CD14-positive monocyte (primary cell): ENCODE results near the gene C14orf39. TPM values are rescaled to one million over a fixed set of nuclear protein-coding genes. Genes with fewer than 3 reads are reported as not detected.

Source experiments
- DNase-seq, 3 donors: peaks; one replicate each; pipeline ENCODE4 v3.0.0-alpha.2; 2011 to 2022
- H2AFZ ChIP-seq: 2 replicates; pipeline ENCODE4 v1.6.0; 2012; ENCODE audit warnings: mild to moderate bottlenecking, low read depth, low read length, inconsistent platforms; ENCODE audit not compliant: insufficient read depth, poor library complexity, severe bottlenecking
- H3K27ac ChIP-seq, 2 donors: 1 replicate in 1 of 2; 2 replicates in 1 of 2; pipeline ENCODE4 v1.5.1; 2012 to 2013; ENCODE audit warnings: low read length in 2 of 2, control low read depth in 1 of 2, inconsistent platforms in 1 of 2, low read depth in 1 of 2, mild to moderate bottlenecking in 1 of 2
- H3K27me3 ChIP-seq, 2 donors: one replicate each; pipeline versions ENCODE4 v1.6.0 to v1.6.1; 2011 to 2013; ENCODE audit warnings: low read length in 2 of 2; ENCODE audit not compliant: control insufficient read depth in 2 of 2, insufficient read depth in 2 of 2
- H3K36me3 ChIP-seq, 2 donors: replicated peaks in 1 of 2; 1 replicate in 1 of 2; 2 replicates in 1 of 2; pipeline versions ENCODE4 v1.5.1 to v1.6.1; 2012 to 2013; ENCODE audit warnings: low read length in 2 of 2, control low read depth in 1 of 2, inconsistent platforms in 1 of 2, mild to moderate bottlenecking in 1 of 2; ENCODE audit not compliant: insufficient read depth in 2 of 2, control insufficient read depth in 1 of 2
- H3K4me1 ChIP-seq, 2 donors: 1 replicate in 1 of 2; 2 replicates in 1 of 2; pipeline versions ENCODE4 v1.5.1 to v1.6.1; 2012 to 2013; ENCODE audit warnings: low read length in 2 of 2, control low read depth in 1 of 2, inconsistent platforms in 1 of 2, mild to moderate bottlenecking in 1 of 2, moderate library complexity in 1 of 2; ENCODE audit not compliant: insufficient read depth in 2 of 2, control insufficient read depth in 1 of 2
- H3K4me2 ChIP-seq: replicated peaks from 2 replicates; pipeline ENCODE3; 2012; ENCODE audit warnings: low read length, moderate library complexity, mild to moderate bottlenecking; ENCODE audit not compliant: poor library complexity, severe bottlenecking; ENCODE audit errors: extremely low read depth
- H3K4me3 ChIP-seq, 3 experiments: fragments of 200-600 bp in 1 of 3; sonication (generic) in 1 of 3; replicated peaks in 1 of 3; 1 replicate in 2 of 3; 2 replicates in 1 of 3; pipeline ENCODE4 v1.5.1; 2011 to 2013; ENCODE audit warnings: low read length in 3 of 3, mild to moderate bottlenecking in 3 of 3, control low read depth in 2 of 3, low read depth in 2 of 3, inconsistent platforms in 1 of 3, moderate library complexity in 1 of 3
- H3K79me2 ChIP-seq: 2 replicates; pipeline ENCODE4 v1.6.0; 2012; ENCODE audit warnings: mild to moderate bottlenecking, control low read depth, inconsistent platforms, low read length, moderate library complexity; ENCODE audit not compliant: insufficient read depth
- H3K9ac ChIP-seq: 2 replicates; pipeline ENCODE4 v1.6.0; 2017; ENCODE audit warnings: low read length, mild to moderate bottlenecking; ENCODE audit not compliant: insufficient read depth, poor library complexity, severe bottlenecking
- H3K9me3 ChIP-seq, 2 donors: replicated peaks in 1 of 2; 1 replicate in 1 of 2; 2 replicates in 1 of 2; pipeline versions ENCODE4 v1.5.1 to v1.6.1; 2012 to 2013; ENCODE audit warnings: low read length in 2 of 2, control low read depth in 1 of 2; ENCODE audit not compliant: control insufficient read depth in 1 of 2, insufficient read depth in 1 of 2
- H4K20me1 ChIP-seq: 2 replicates; pipeline ENCODE4 v1.6.0; 2012; ENCODE audit warnings: mild to moderate bottlenecking, low read length, control low read depth, moderate library complexity; ENCODE audit not compliant: insufficient read depth
- H3K27ac Mint-ChIP-seq, 7 donors: one replicate each; pipeline ENCODE4 v1.8.0; 2020; ENCODE audit warnings: mild to moderate bottlenecking in 7 of 7, mixed read lengths in 7 of 7, moderate library complexity in 6 of 7, inconsistent platforms in 2 of 7
- H3K27me3 Mint-ChIP-seq, 3 donors: one replicate each; pipeline ENCODE4 v1.8.0; 2021 to 2022; ENCODE audit warnings: low read depth in 3 of 3, mild to moderate bottlenecking in 3 of 3, mixed read lengths in 3 of 3, moderate library complexity in 3 of 3, inconsistent platforms in 1 of 3
- H3K36me3 Mint-ChIP-seq, 2 donors: one replicate each; pipeline ENCODE4 v1.8.0; 2020; ENCODE audit warnings: mixed read lengths in 2 of 2, inconsistent platforms in 1 of 2, mild to moderate bottlenecking in 1 of 2
- H3K4me1 Mint-ChIP-seq: one replicate; pipeline ENCODE4 v1.8.0; 2020; ENCODE audit warnings: mild to moderate bottlenecking, mixed read lengths
- H3K4me3 Mint-ChIP-seq, 2 donors: one replicate each; pipeline ENCODE4 v1.8.0; 2020; ENCODE audit warnings: mild to moderate bottlenecking in 2 of 2, mixed read lengths in 2 of 2, moderate library complexity in 1 of 2
- H3K9me3 Mint-ChIP-seq, 7 donors: one replicate each; pipeline ENCODE4 v1.8.0; 2020 to 2022; ENCODE audit warnings: mixed read lengths in 7 of 7, mild to moderate bottlenecking in 6 of 7, moderate library complexity in 6 of 7, inconsistent platforms in 2 of 7
- CTCF ChIP-seq: fragments of 200-600 bp; IDR thresholded peaks from one replicate; pipeline ENCODE4 v1.8.0; 2022; ENCODE audit warnings: antibody characterized with exemption, mild to moderate bottlenecking
- WGBS: methylation state at CpG from one replicate; pipeline ENCODE4 v1.1.5; 2013; ENCODE audit warnings: missing lambda C conversion rate; ENCODE audit not compliant: insufficient coverage; 5-methylcytosine and 5-hydroxymethylcytosine counted together
- intact Hi-C, 2 donors: fragments of 100-400 bp; cut with micrococcal nuclease; formaldehyde crosslinking; loops; one replicate each; pipeline versions ENCODE4 v1.15.0 to v1.15.1; 2023
- polyA plus RNA-seq, 3 donors: library from polyadenylated mRNA; depleted of rRNA in 1 of 3; unstranded in 2 of 3; stranded (reverse) in 1 of 3; fragments of 300-500 nt in 2 of 3; fragments of >200 nt in 1 of 3; fragmentation: Illumina TruSeq in 2 of 3; gene quantifications; 1 replicate in 2 of 3; 2 replicates in 1 of 3; pipeline ENCODE4 v1.2.3, GENCODE V29; 2012 to 2021

The C14orf39 gene
- polyA plus RNA-seq, 3 donors: not detected

GRCh38 chr14:60502541-60502940 is 16.7 kb upstream of the C14orf39 start:
- no peak overlapping the region for H3K27ac ChIP-seq
- no peak for TF ChIP-seq CTCF
- H3K27me3 ChIP-seq: peaks cover 47 to 59% of the 10 kb centered on the region in 2 donors
- Mint-ChIP-seq H3K4me3 (no peak overlapping the region), H3K4me1 (no peaks in the 10 kb centered on the region), H3K27ac (no peak overlapping the region), H3K36me3 (peaks cover 0 to 2% of the 10 kb centered on the region in 2 donors), H3K9me3 (peaks cover 0 to 12% (median 3%) of the 10 kb centered on the region in 7 donors), H3K27me3 (peaks cover 60 to 75% (median 61%) of the 10 kb centered on the region in 3 donors)
- H2AFZ ChIP-seq: no peak overlapping the region
- no peaks in the 10 kb centered on the region for H4K20me1 ChIP-seq
- H3K4me2 ChIP-seq: no peak overlapping the region
- H3K9me3 ChIP-seq: peaks cover 0 to 16% of the 10 kb centered on the region in 2 donors
- H3K9ac ChIP-seq: no peak overlapping the region
- no peaks in the 10 kb centered on the region for H3K4me1 ChIP-seq
- H3K4me3 ChIP-seq: no peak overlapping the region
- no peaks in the 10 kb centered on the region for H3K79me2 ChIP-seq
- intact Hi-C loops: no loop called here
- H3K36me3 ChIP-seq: no peaks in the 10 kb centered on the region
- DNase-seq: no peak

GRCh38 chr14:60495946-60496345 is 10.1 kb upstream of the C14orf39 start:
- DNase-seq: no peak
- Mint-ChIP-seq H3K9me3 (peaks cover 0 to 4% (median 0%) of the 10 kb centered on the region in 7 donors), H3K27me3 (peaks cover 22 to 27% (median 25%) of the 10 kb centered on the region in 3 donors), H3K27ac (no peak overlapping the region), H3K36me3 (no peaks in the 10 kb centered on the region), H3K4me3 (no peak overlapping the region), H3K4me1 (no peaks in the 10 kb centered on the region)
- H3K27ac ChIP-seq: no peak overlapping the region
- no peaks in the 10 kb centered on the region for H3K79me2 ChIP-seq
- no peaks in the 10 kb centered on the region for H3K9me3 ChIP-seq
- intact Hi-C loops: no loop called here
- no peak overlapping the region for H3K4me3 ChIP-seq
- H3K9ac ChIP-seq: no peak overlapping the region
- no peak overlapping the region for H3K4me2 ChIP-seq
- no peaks in the 10 kb centered on the region for H3K4me1 ChIP-seq
- no peak overlapping the region for H2AFZ ChIP-seq
- no peaks in the 10 kb centered on the region for H4K20me1 ChIP-seq
- no peak for TF ChIP-seq CTCF
- 80% methylated on average over 1 of the region's 1 CpG for WGBS
- H3K27me3 ChIP-seq: peaks cover 0 to 6% of the 10 kb centered on the region in 2 donors
- H3K36me3 ChIP-seq: no peaks in the 10 kb centered on the region
